ENCODE measurements around the gene FAM168A.

DNA sequence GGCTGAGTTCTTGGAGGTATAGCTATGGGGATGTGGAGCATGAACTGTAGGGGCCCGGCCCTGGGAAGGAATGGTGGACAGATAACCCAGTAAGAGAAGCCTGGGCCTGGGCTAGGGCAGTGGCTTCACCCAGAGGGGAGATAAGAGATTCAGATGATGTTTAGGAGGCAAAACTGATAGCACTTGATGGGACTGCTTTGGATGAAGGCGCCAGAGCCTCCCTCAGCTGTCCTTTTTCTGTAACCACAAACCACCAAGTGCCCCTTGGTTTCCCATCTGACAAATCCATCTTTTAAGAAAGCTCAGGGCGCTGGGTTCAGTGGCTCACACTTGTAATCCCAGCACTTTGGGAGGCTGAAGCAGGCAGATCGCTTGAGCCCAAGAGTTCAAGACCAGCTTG lies 198.3 kb downstream of the FAM168A start:
- TF ChIP-seq, protein P1, sequence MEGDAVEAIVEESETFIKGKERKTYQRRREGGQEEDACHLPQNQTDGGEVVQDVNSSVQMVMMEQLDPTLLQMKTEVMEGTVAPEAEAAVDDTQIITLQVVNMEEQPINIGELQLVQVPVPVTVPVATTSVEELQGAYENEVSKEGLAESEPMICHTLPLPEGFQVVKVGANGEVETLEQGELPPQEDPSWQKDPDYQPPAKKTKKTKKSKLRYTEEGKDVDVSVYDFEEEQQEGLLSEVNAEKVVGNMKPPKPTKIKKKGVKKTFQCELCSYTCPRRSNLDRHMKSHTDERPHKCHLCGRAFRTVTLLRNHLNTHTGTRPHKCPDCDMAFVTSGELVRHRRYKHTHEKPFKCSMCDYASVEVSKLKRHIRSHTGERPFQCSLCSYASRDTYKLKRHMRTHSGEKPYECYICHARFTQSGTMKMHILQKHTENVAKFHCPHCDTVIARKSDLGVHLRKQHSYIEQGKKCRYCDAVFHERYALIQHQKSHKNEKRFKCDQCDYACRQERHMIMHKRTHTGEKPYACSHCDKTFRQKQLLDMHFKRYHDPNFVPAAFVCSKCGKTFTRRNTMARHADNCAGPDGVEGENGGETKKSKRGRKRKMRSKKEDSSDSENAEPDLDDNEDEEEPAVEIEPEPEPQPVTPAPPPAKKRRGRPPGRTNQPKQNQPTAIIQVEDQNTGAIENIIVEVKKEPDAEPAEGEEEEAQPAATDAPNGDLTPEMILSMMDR (IDR thresholded peaks at IDR 0.05) = no peak
- no peak for TF ChIP-seq POLR2A (IDR thresholded peaks at IDR 0.05)

All from lower leg skin (tissue), 3 donors.